Activated B cell treated with CpG ODN at 0.5 μM for 24 hours (primary cell): Measurements from ENCODE around the gene ZNF80. TPM values are rescaled to one million over a fixed set of nuclear protein-coding genes. Genes with fewer than 3 reads are reported as not detected.

Experiments used
- ATAC-seq: fragments of 200-7000 bp; cut with Tn5 transposase; one replicate; pipeline ENCODE4 v1.10.0; 2021; ENCODE audit warnings: low read depth, mild to moderate bottlenecking, moderate library complexity
- CTCF ChIA-PET: fragments of 350-600 bp; sonication (Branson Sonifier 250); formaldehyde crosslinking; loops from one replicate; lab custom pipeline; 2021; ENCODE audit warnings: antibody characterized with exemption; lab: Charles Lee
- POLR2A ChIA-PET: fragments of 350-600 bp; sonication (Branson Sonifier 250); formaldehyde crosslinking; loops from one replicate; lab custom pipeline; 2021; ENCODE audit warnings: antibody characterized with exemption; lab: Charles Lee
- DNase-seq: peaks from one replicate; pipeline ENCODE4 v3.0.0; 2022
- H3K27ac Mint-ChIP-seq: one replicate; pipeline ENCODE4 v1.8.0; 2020; ENCODE audit warnings: mixed read lengths
- H3K27me3 Mint-ChIP-seq: one replicate; pipeline ENCODE4 v1.8.0; 2021; ENCODE audit warnings: mixed read lengths
- H3K36me3 Mint-ChIP-seq: one replicate; pipeline ENCODE4 v1.8.0; 2021; ENCODE audit warnings: low read depth, mixed read lengths
- H3K4me1 Mint-ChIP-seq: one replicate; pipeline ENCODE4 v1.8.0; 2021; ENCODE audit warnings: mixed read lengths
- H3K4me3 Mint-ChIP-seq: one replicate; pipeline ENCODE4 v1.8.0; 2020; ENCODE audit warnings: mild to moderate bottlenecking, mixed read lengths
- H3K9me3 Mint-ChIP-seq: one replicate; pipeline ENCODE4 v1.8.0; 2020; ENCODE audit warnings: mixed read lengths
- CTCF ChIP-seq: fragments of 200-600 bp; IDR thresholded peaks from one replicate; pipeline ENCODE4 v1.8.0; 2022; ENCODE audit warnings: antibody characterized with exemption, mild to moderate bottlenecking
- intact Hi-C: fragments of 100-400 bp; cut with micrococcal nuclease; formaldehyde crosslinking; loops from one replicate; pipeline ENCODE4 v1.15.1; 2024
- total RNA-seq: library from RNA; stranded (reverse); gene quantifications from 2 replicates; pipeline ENCODE4 v1.2.3, GENCODE V29; 2022

Gene ZNF80
- total RNA-seq, 1 donor from 2014 or later = 0.53 TPM

- DNase-seq (no peak), ATAC-seq (no peak)
- Mint-ChIP-seq H3K9me3 (no peaks in the 10 kb centered on the region), H3K36me3 (no peaks in the 10 kb centered on the region), H3K4me3 (no peak overlapping the region), H3K27me3 (no peaks in the 10 kb centered on the region), H3K27ac (no peak overlapping the region), H3K4me1 (peaks cover 25% of the 10 kb centered on the region)
- POLR2A ChIA-PET = interaction anchor here (2.2 kb wide), 1 partner anchor 8 kb away, joined by 18 read pairs; no protein-coding TSS in a partner anchor
- CTCF ChIA-PET = interaction anchor here (1.0 to 1.9 kb wide), 4 partner anchors 51 to 95 kb away, joined by 3 to 6 read pairs (median 4); no protein-coding TSS in a partner anchor
- TF ChIP-seq CTCF = no peak
- intact Hi-C loops = no loop called here
These were observed 31.0 kb downstream of the ZNF80 start for GRCh38 chr3:114206342-114206741.

- intact Hi-C loops = loop anchor here (1.0 kb wide), 1 partner anchor 13 kb away; no protein-coding TSS in a partner anchor
- Mint-ChIP-seq H3K36me3 (no peaks in the 10 kb centered on the region), H3K4me3 (no peak overlapping the region), H3K9me3 (no peaks in the 10 kb centered on the region), H3K27me3 (no peaks in the 10 kb centered on the region), H3K27ac (no peak overlapping the region), H3K4me1 (peaks cover 24% of the 10 kb centered on the region)
- TF ChIP-seq CTCF = no peak
- ChIA-PET CTCF (interaction anchor here (1.1 to 1.9 kb wide), 4 partner anchors 50 to 86 kb away, joined by 3 to 6 read pairs (median 4); no protein-coding TSS in a partner anchor), POLR2A (interaction anchor here (2.2 kb wide), 1 partner anchor 8 kb away, joined by 18 read pairs; no protein-coding TSS in a partner anchor)
- ATAC-seq (no peak), DNase-seq (no peak)
These were observed 31.8 kb downstream of the ZNF80 start for GRCh38 chr3:114205541-114205940.

GRCh38 chr3:114194750-114195149, 42.6 kb downstream of the ZNF80 start:
- no peaks in the 10 kb centered on the region for H3K36me3 Mint-ChIP-seq
- DNase-seq (no peak), ATAC-seq (no peak)
- no peak for TF ChIP-seq CTCF
- ChIA-PET POLR2A (interaction anchor here (0.8 kb wide), 1 partner anchor 15 kb away, joined by 3 read pairs; no protein-coding TSS in a partner anchor), CTCF (interaction anchor here (1.4 kb wide), 1 partner anchor 13 kb away, joined by 3 read pairs; no protein-coding TSS in a partner anchor)
- no peaks in the 10 kb centered on the region for H3K4me1 Mint-ChIP-seq
- no peak overlapping the region for H3K27ac Mint-ChIP-seq
- H3K27me3 Mint-ChIP-seq = no peaks in the 10 kb centered on the region
- no peak overlapping the region for H3K4me3 Mint-ChIP-seq
- H3K9me3 Mint-ChIP-seq = no peaks in the 10 kb centered on the region
- intact Hi-C loops = no loop called here

- CTCF ChIA-PET = no interaction called here
- ATAC-seq (no peak), DNase-seq (no peak)
- no peak for TF ChIP-seq CTCF
- H3K9me3 Mint-ChIP-seq = no peaks in the 10 kb centered on the region
- H3K4me1 Mint-ChIP-seq = no peaks in the 10 kb centered on the region
- no peaks in the 10 kb centered on the region for H3K36me3 Mint-ChIP-seq
- no peak overlapping the region for H3K27ac Mint-ChIP-seq
- H3K4me3 Mint-ChIP-seq = no peak overlapping the region
- intact Hi-C loops = loop anchor here (1.0 kb wide), 1 partner anchor 13 kb away; no protein-coding TSS in a partner anchor
- H3K27me3 Mint-ChIP-seq = no peaks in the 10 kb centered on the region
- POLR2A ChIA-PET = interaction anchor here (0.8 to 0.9 kb wide), 2 partner anchors 27 to 99 kb away, joined by 3 read pairs; no protein-coding TSS in a partner anchor
These were observed 45.2 kb downstream of the ZNF80 start for GRCh38 chr3:114192136-114192535.

- H3K27me3 Mint-ChIP-seq = peaks cover 2% of the 10 kb centered on the region
- ChIA-PET CTCF (no interaction called here), POLR2A (no interaction called here)
- H3K9me3 Mint-ChIP-seq = peaks cover 8% of the 10 kb centered on the region
- H3K4me3 Mint-ChIP-seq = no peak overlapping the region
- no peaks in the 10 kb centered on the region for H3K4me1 Mint-ChIP-seq
- no peak for DNase-seq
- TF ChIP-seq CTCF = no peak
- no peak for ATAC-seq
- intact Hi-C loops = no loop called here
- no peak overlapping the region for H3K27ac Mint-ChIP-seq
- peaks cover 2% of the 10 kb centered on the region for H3K36me3 Mint-ChIP-seq
These were observed 50.9 kb downstream of the ZNF80 start for GRCh38 chr3:114186501-114186900.

Other genes starting within 250 kb of the ZNF80 start
- 14.7 and 17.2 TPM in 2 replicates for gene CCDC191, start 181.1 kb downstream of the ZNF80 start, total RNA-seq
- 63.1 and 75.5 TPM in 2 replicates for gene QTRT2, start 180.8 kb downstream of the ZNF80 start, total RNA-seq
- gene DRD3, start 58.5 kb downstream of the ZNF80 start, total RNA-seq = not detected in 2 replicates
- gene TIGIT, start 56.5 kb upstream of the ZNF80 start, total RNA-seq = 3.3 and 6.8 TPM in 2 replicates